Left forelimb (tissue), 1 donor: ENCODE measurements around the gene GPX6.
"Not testable (repeated sequence)": the region's sequence is repeated elsewhere in the genome, so short reads cannot be mapped to it uniquely, and the experiment has no call there.

Experiments
- DNase-seq: peaks from one replicate; pipeline ENCODE4 v3.0.0-alpha.2; 2018; ENCODE audit warnings: low spot score

Gene GPX6

DNA sequence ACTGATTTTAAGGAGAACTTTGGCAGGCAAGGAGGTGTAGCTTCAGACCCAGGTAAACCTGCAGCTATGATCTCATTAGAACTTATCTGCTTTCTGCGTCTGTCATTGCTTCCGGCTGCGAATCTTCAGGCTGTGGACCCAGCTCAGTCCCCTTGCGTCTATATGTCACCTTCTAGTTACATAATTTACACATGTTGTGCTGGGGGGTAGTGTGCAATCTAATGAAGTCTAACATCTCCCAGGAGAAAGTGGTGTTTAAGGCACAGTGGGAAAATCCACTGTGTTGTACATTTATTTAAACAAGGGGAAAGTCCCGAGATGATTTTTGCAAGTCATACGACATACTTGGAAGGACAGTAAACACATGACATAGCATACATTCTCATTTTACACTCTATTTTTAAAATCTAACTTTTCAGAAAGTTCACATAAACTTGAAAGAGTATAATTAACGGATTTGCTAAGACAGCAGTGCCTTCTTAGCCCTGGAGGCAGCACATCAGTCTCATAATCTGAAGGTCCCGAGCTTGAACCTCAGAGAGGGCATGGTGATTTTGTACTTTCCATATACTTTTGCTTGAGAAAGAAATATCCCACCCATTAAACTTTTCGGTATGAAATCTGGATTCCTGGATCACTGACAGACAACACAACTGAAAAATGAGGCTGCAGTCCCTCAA is 35.2 kb downstream of the GPX6 start:
- DNase-seq, result no peak

DNA sequence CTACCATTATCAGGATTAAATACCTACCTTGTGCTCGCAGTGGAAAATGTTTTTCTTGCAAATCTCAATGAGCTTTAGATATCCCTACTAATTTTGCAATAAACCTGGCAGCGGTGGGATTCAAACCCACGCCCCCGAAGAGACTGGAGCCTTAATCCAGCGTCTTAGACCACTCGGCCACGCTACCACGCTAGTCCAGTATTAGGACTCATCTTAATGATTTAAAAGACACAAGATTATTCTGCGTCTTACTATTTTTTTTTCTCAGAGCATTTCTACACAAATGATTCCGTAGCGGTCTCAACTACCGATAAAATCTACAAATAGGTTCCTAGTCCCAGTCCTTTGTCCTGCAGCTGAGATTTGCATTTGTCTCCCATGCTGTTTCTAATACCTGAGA is 37.1 kb downstream of the GPX6 start:
- DNase-seq, result no peak

DNA sequence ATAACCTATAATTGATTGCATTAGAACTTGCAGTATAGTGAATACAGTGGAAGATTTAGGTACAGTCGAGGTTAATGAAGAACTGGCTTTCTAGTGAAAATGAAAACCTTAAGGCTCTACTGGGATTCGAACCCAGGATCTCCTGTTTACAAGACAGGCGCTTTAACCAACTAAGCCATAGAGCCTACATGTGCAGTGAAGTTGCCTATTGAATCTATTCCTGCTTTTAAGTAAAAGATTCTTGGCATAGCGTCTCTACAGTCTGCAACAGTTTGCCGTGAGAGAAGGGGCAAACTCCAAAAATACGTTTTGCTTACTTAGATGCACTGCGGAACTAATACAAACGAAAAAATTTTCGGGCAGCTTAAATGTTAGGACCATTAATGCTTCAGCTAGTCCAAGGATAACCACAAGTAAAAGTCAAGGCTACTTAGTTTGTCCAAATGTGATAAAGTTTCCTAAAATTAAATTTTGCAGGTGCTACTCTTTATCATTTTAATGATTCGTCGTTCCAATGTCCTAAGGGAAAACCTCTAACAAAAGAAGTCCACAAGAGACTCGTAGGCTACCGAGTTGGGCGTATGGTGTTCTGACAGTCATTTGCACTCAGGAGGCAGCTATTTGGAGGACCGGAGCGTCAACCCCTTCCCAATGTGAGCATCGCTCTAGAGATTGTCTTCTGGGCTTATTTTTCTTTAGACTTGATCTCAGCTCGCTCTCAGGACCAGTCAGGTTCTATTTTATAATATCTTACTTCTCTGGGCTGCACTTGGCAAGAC is 41.0 kb downstream of the GPX6 start:
- no peak for DNase-seq

DNA sequence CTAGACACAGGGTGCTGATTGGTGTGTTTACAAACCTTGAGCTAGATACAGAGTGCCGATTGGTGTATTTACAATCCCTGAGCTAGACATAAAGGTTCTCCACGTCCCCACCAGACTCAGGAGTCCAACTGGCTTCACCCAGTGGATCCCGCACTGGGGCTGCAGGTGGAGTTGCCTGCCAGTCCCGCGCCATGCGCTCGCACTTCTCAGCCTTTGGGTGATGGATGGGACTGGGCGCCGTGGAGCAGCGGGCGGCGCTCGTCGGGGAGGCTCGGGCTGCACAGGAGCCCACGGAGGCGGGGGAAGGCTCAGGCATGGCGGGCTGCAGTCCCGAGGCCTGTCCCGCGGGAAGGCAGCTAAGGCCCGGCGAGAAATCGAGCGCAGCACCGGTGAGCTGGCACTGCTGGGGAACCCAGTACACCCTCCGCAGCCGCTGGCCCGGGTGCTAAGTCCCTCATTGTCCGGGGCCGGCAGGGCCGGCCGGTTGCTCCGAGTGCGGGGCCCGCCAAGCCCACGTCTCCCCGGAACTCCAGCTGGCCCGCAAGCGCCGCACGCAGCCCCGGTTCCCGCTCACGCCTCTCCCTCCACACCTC is 46.3 kb downstream of the GPX6 start:
- not testable (repeated sequence) for DNase-seq

DNA sequence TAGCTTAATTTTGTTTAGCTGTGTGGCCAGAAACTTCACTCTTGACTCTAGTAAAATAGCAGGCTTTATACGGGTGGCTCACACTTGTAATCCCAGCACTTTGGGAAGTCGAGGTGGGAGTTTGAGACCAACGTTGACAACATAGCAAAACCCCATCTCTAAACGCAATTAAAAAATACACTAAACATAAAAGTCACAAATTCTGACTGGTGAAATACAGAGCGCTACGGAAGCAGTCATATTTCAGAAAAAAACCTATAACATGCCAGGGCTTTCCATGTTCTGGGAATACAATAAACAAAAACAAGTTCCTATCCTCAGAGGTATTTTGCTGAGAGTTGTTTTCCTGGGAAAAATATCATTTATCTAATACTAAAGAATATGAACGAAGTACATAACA is 47.5 kb downstream of the GPX6 start:
- DNase-seq, result no peak

DNA sequence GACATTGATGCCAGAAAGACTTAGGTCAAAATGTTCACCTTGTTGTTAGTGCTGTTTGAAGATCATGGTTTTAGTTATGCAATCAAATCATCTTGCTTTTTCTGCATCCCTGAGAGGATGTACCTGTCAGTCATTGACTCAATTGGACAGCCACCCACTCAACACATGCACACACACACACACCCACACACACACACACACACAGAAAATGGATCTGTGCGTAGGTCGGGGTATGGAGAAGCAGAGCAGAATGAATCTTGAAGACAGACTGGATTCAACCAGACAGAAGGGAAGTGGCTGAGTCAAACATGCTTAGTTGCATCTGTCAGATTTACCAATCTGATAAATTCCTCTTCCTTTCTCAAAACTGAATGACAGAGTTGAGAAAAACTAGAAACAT is 53.2 kb downstream of the GPX6 start:
- DNase-seq, result no peak

DNA sequence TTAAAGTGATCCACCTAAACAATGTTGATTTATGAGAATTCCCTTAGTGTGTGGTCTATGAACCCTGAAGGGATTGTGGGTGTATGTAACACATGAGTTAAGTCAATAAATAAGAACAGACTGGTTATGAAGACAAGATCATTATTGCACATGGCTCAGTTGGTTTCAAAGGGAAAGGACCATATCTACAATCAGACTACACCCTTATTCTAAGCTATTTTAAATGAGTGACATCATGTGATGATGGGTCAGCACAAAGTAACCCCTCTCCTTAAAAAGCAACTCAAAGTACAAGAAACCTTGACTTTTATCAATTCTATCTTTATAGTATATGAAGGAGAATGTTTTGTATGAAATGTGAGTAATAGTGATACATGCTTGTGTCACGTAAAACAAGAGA is 57.0 kb downstream of the GPX6 start:
- no peak for DNase-seq
